Measurements from ENCODE around the gene NPR3. TPM values are rescaled to one million over a fixed set of nuclear protein-coding genes. Genes with fewer than 3 reads are reported as not detected.

The NPR3 gene
- total RNA-seq, 1 experiment from 2014 or later: not detected

GRCh38 chr5:32736842-32737241 is 25.7 kb downstream of the NPR3 start:
- Histone ChIP-seq H3K14ac (ENCODE audit: insufficient read depth, low read length) (no peak overlapping the region), H2BK20ac (ENCODE audit: low read depth, low read length, poor library complexity, severe bottlenecking) (no peak overlapping the region), H3K23ac (ENCODE audit: insufficient read length, low read depth, low read length) (no peak overlapping the region), H3K27ac (ENCODE audit: insufficient read length, low read depth, low read length) (no peak overlapping the region), H3K56ac (ENCODE audit: insufficient read length, low read depth, low read length) (no peak overlapping the region), H3K4me1 (ENCODE audit: insufficient read depth, low read length) (no peaks in the 10 kb centered on the region), H2AFZ (ENCODE audit: low read length) (no peak overlapping the region), H4K91ac (ENCODE audit: insufficient read length, low read depth, low read length) (no peak overlapping the region), H2AK5ac (ENCODE audit: insufficient read length, low read length) (no peak overlapping the region), H3K79me2 (ENCODE audit: insufficient read depth, low read length) (no peaks in the 10 kb centered on the region), H3K23me2 (ENCODE audit: insufficient read length, low read depth, low read length, poor library complexity, severe bottlenecking) (no peaks in the 10 kb centered on the region), H3K79me1 (ENCODE audit: insufficient read depth, low read depth, low read length, poor library complexity, severe bottlenecking) (no peaks in the 10 kb centered on the region), H3K4ac (ENCODE audit: low read depth, low read length) (no peak overlapping the region), H4K5ac (ENCODE audit: insufficient read length, low read depth, low read length) (no peak overlapping the region), H2BK15ac (ENCODE audit: low read depth, low read length) (no peak overlapping the region), H3K18ac (ENCODE audit: insufficient read length, low read depth, low read length) (no peak overlapping the region), H2BK120ac (ENCODE audit: low read depth, low read length, poor library complexity, severe bottlenecking) (no peak overlapping the region), H3T11ph (ENCODE audit: low read length) (no peak overlapping the region), H3K9ac (ENCODE audit: extremely low read depth, insufficient read length, low read length) (no peak overlapping the region), H4K8ac (replicated peaks; ENCODE audit: insufficient read length, low read depth, low read length) (no peak overlapping the region), H3K9me3 (ENCODE audit: control insufficient read depth, low read depth, low read length) (no peaks in the 10 kb centered on the region), H2BK12ac (ENCODE audit: insufficient read length, low read depth, low read length) (no peak overlapping the region), H3K4me2 (ENCODE audit: insufficient read depth, insufficient read length, low read length) (no peak overlapping the region), H4K20me1 (ENCODE audit: control insufficient read depth, insufficient read depth, insufficient read length) (no peaks in the 10 kb centered on the region), H3K27me3 (ENCODE audit: insufficient read depth, low read length) (no peaks in the 10 kb centered on the region), H2BK5ac (ENCODE audit: insufficient read length, low read length) (no peak overlapping the region)
- no peaks in the 10 kb centered on the region for H3K36me3 Mint-ChIP-seq (ENCODE audit: insufficient read depth in 1 of 3, low read depth in 3 of 3)
- H3K27ac Mint-ChIP-seq: no peak overlapping the region
- no peak overlapping the region for H3K4me3 Mint-ChIP-seq
- DNase-seq: no peak
- WGBS (ENCODE audit: extremely low coverage, insufficient read length, low lambda C conversion rate): no CpG with 5 or more reads among the region's 3 CpGs
- no peaks in the 10 kb centered on the region; a peak in 1 of 5 replicates for H3K9me3 Mint-ChIP-seq
- H3K4me1 Mint-ChIP-seq: no peaks in the 10 kb centered on the region
- TF ChIP-seq CTCF (conservative IDR thresholded peaks at IDR 0.05): no peak
- no peaks in the 10 kb centered on the region for H3K27me3 Mint-ChIP-seq (ENCODE audit: low read depth)

All from H9 (cell line).